Liver (tissue), 9 donors: ENCODE data around the gene SPACA9. TPM values are rescaled to one million over a fixed set of nuclear protein-coding genes. Genes with fewer than 3 reads are reported as not detected.

Experiments
- DNase-seq: peaks from one replicate; pipeline ENCODE4 v3.0.0-alpha.2; 2017; ENCODE audit warnings: low spot score
- H3K27ac ChIP-seq, 2 donors: one replicate each; pipeline ENCODE4 v1.7.0; 2013; ENCODE audit warnings: inconsistent platforms in 2 of 2, low read length in 2 of 2, control low read depth in 1 of 2, low read depth in 1 of 2, mild to moderate bottlenecking in 1 of 2
- H3K27me3 ChIP-seq, 4 donors: one replicate each; pipeline versions ENCODE4 v1.6.1 to v1.7.0; 2013; ENCODE audit warnings: low read length in 3 of 4, inconsistent platforms in 1 of 4, mild to moderate bottlenecking in 1 of 4, moderate library complexity in 1 of 4; ENCODE audit not compliant: control insufficient read depth in 4 of 4, insufficient read depth in 4 of 4
- H3K36me3 ChIP-seq, 4 donors: one replicate each; pipeline versions ENCODE4 v1.6.1 to v1.7.0; 2013; ENCODE audit warnings: low read length in 3 of 4, mild to moderate bottlenecking in 3 of 4, low read depth in 1 of 4, moderate library complexity in 1 of 4; ENCODE audit not compliant: control insufficient read depth in 4 of 4, insufficient read depth in 3 of 4
- H3K4me1 ChIP-seq, 4 donors: one replicate each; pipeline versions ENCODE4 v1.6.1 to v1.7.0; 2013; ENCODE audit warnings: low read length in 3 of 4, mild to moderate bottlenecking in 3 of 4, moderate library complexity in 1 of 4; ENCODE audit not compliant: control insufficient read depth in 4 of 4, insufficient read depth in 4 of 4
- H3K4me3 ChIP-seq, 3 donors: one replicate each; pipeline versions ENCODE4 v1.6.1 to v1.7.0; 2013; ENCODE audit warnings: low read length in 3 of 3, control low read depth in 1 of 3, low read depth in 1 of 3, mild to moderate bottlenecking in 1 of 3
- H3K9ac ChIP-seq, 2 donors: one replicate each; pipeline ENCODE4 v1.7.0; 2013; ENCODE audit warnings: low read length in 2 of 2, mild to moderate bottlenecking in 2 of 2, moderate library complexity in 2 of 2, control low read depth in 1 of 2, low read depth in 1 of 2
- H3K9me3 ChIP-seq, 4 donors: one replicate each; pipeline versions ENCODE4 v1.6.1 to v1.7.0; 2013; ENCODE audit warnings: low read length in 3 of 4; ENCODE audit not compliant: control insufficient read depth in 4 of 4
- CTCF ChIP-seq: fragments of 150-350 bp; IDR thresholded peaks from 2 replicates; pipeline ENCODE4 v1.5.1; 2017; ENCODE audit warnings: improper control_type of control experiment, low read depth, low read length; ENCODE audit not compliant: missing input control
- EGR1 ChIP-seq, 2 donors: IDR thresholded peaks; 2 replicates each; pipeline ENCODE4 v1.6.1; 2016 to 2018; ENCODE audit warnings: antibody characterized with exemption in 2 of 2, low read depth in 2 of 2
- FOXA1 ChIP-seq: IDR thresholded peaks from 2 replicates; pipeline ENCODE4 v1.6.1; 2016; ENCODE audit warnings: antibody characterized with exemption
- FOXA2 ChIP-seq: IDR thresholded peaks from 2 replicates; pipeline ENCODE4 v1.6.1; 2016; ENCODE audit warnings: antibody characterized with exemption
- GABPA ChIP-seq, 2 donors: IDR thresholded peaks in 1 of 2; conservative IDR thresholded peaks in 1 of 2; 2 replicates each; pipeline ENCODE4 v1.6.1; 2016; ENCODE audit warnings: antibody characterized with exemption in 2 of 2, mild to moderate bottlenecking in 1 of 2, moderate library complexity in 1 of 2
- HNF4A ChIP-seq, 2 donors: conservative IDR thresholded peaks; 2 replicates each; pipeline ENCODE4 v1.6.1; 2016; ENCODE audit warnings: antibody characterized with exemption in 2 of 2, mild to moderate bottlenecking in 2 of 2
- HNF4G ChIP-seq: IDR thresholded peaks from 2 replicates; pipeline ENCODE4 v1.6.1; 2016; ENCODE audit warnings: antibody characterized with exemption
- JUND ChIP-seq, 2 donors: IDR thresholded peaks; 2 replicates each; pipeline ENCODE4 v1.6.1; 2016; ENCODE audit warnings: antibody characterized with exemption in 2 of 2
- MAX ChIP-seq: IDR thresholded peaks from 2 replicates; pipeline ENCODE4 v1.6.1; 2016; ENCODE audit warnings: antibody characterized with exemption
- NR2F2 ChIP-seq: IDR thresholded peaks from 2 replicates; pipeline ENCODE4 v1.6.1; 2016; ENCODE audit warnings: antibody characterized with exemption
- RAD21 ChIP-seq, 2 donors: IDR thresholded peaks; 2 replicates each; pipeline ENCODE4 v1.6.1; 2016; ENCODE audit warnings: antibody characterized with exemption in 2 of 2, mild to moderate bottlenecking in 2 of 2
- REST ChIP-seq: IDR thresholded peaks from 2 replicates; pipeline ENCODE4 v1.6.1; 2016; ENCODE audit warnings: antibody characterized with exemption, mild to moderate bottlenecking
- RXRA ChIP-seq, 2 donors: IDR thresholded peaks; 2 replicates each; pipeline ENCODE4 v1.6.1; 2017 to 2018; ENCODE audit warnings: antibody characterized with exemption in 2 of 2, mild to moderate bottlenecking in 1 of 2
- SP1 ChIP-seq: IDR thresholded peaks from 2 replicates; pipeline ENCODE4 v1.6.1; 2018; ENCODE audit warnings: antibody characterized with exemption, mild to moderate bottlenecking
- TAF1 ChIP-seq: conservative IDR thresholded peaks from 2 replicates; pipeline ENCODE4 v1.6.1; 2016; ENCODE audit warnings: antibody characterized with exemption, mild to moderate bottlenecking
- YY1 ChIP-seq: IDR thresholded peaks from 2 replicates; pipeline ENCODE4 v1.6.1; 2016; ENCODE audit warnings: antibody characterized with exemption, mild to moderate bottlenecking
- ZBTB33 ChIP-seq: IDR thresholded peaks from 2 replicates; pipeline ENCODE4 v1.6.1; 2016; ENCODE audit warnings: antibody characterized with exemption
- WGBS: extraction: QIAGEN DNeasy Blood & Tissue Kit; methylation state at CpG from one replicate; pipeline ENCODE4 v1.1.7; 2013; 5-methylcytosine and 5-hydroxymethylcytosine counted together
- polyA plus RNA-seq, 2 donors: library from polyadenylated mRNA; stranded (reverse) in 1 of 2; unstranded in 1 of 2; fragments of 200-250 nt in 1 of 2; fragments of >200 nt in 1 of 2; fragmentation: Nextera tagmentation in 1 of 2; extraction: Ambion mirVana in 1 of 2; gene quantifications; one replicate each; pipeline versions ENCODE4 v1.2.1 to v1.2.3, GENCODE V29; 2013 to 2015
- total RNA-seq, 2 donors: library from RNA; depleted of rRNA; stranded (reverse); fragments of >200 nt; gene quantifications; one replicate each; pipeline ENCODE4 v1.2.3, GENCODE V29; 2014
- TF ChIP-seq, protein P1 (sequence below): IDR thresholded peaks from 2 replicates; pipeline ENCODE4 v1.6.1; 2016; ENCODE audit warnings: antibody characterized with exemption
- donor health status: healthy.
- donor health status: healthy.
- donor health status: healthy.
- donor health status: healthy.
- donor health status: healthy.

SPACA9 gene
- total and polyA plus RNA-seq, 4 donors = 0.67 to 1.3 (median 0.98) TPM

GRCh38 chr9:132892400-132892799, 13.7 kb downstream of the SPACA9 start:
- 83% methylated on average over 9 of the region's 9 CpGs for WGBS
- no peaks in the 10 kb centered on the region for H3K4me1 ChIP-seq

DNA sequence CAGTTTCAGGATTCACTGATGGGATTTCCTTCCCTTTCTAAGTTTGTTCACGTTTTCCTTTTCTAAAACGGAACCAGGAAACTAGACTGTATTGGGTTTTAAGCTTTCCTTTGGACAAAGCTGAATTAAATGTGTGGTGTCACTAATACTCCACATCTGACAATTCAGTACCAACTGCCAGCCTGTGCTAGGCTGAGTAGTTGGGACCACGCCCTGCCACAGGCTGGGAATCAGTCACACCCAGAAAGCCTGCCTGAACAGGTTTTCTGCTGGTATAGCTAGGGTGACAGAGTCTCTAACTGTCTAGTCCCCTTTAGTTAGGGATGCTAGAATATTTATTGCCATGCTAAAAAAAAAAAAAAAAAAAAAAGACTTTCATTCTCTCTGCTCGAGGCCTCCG, 15.6 kb downstream of the SPACA9 start:
- H3K27ac ChIP-seq = no peak overlapping the region
- H3K9me3 ChIP-seq = no peaks in the 10 kb centered on the region
- peak; percentile 63 for DNase-seq
- no peaks in the 10 kb centered on the region for H3K4me1 ChIP-seq
- peaks cover 9 to 66% (median 32%) of the 10 kb centered on the region in 4 donors for H3K36me3 ChIP-seq
- no peak overlapping the region for H3K4me3 ChIP-seq
- 85% methylated on average over 5 of the region's 5 CpGs for WGBS
- H3K27me3 ChIP-seq = no peaks in the 10 kb centered on the region
- TF ChIP-seq SP1 (no peak), FOXA2 (no peak), JUND (IDR thresholded peaks at IDR 0.05) (no peak), REST (no peak), MAX (no peak), ZBTB33 (no peak), HNF4G (no peak), TAF1 (no peak), YY1 (no peak), FOXA1 (no peak), HNF4A (conservative IDR thresholded peaks at IDR 0.05) (no peak), NR2F2 (no peak), CTCF (no peak), GABPA (IDR thresholded peaks at IDR 0.05 in 1 of 2, conservative IDR thresholded peaks at IDR 0.05 in 1 of 2) (no peak), EGR1 (IDR thresholded peaks at IDR 0.05; ENCODE audit: low read depth in 2 of 2) (no peak), RAD21 (IDR thresholded peaks at IDR 0.05) (no peak), RXRA (IDR thresholded peaks at IDR 0.05) (no peak)
- TF ChIP-seq, protein P1, sequence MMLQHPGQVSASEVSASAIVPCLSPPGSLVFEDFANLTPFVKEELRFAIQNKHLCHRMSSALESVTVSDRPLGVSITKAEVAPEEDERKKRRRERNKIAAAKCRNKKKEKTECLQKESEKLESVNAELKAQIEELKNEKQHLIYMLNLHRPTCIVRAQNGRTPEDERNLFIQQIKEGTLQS = no peak
- H3K9ac ChIP-seq = no peak overlapping the region

More at GRCh38 chr9:132892400-132892799, 13.7 kb downstream of the SPACA9 start:
- no peak overlapping the region for H3K4me3 ChIP-seq
- H3K27me3 ChIP-seq = no peaks in the 10 kb centered on the region
- peaks cover 9 to 50% (median 21%) of the 10 kb centered on the region in 4 donors for H3K36me3 ChIP-seq
- no peak overlapping the region for H3K9ac ChIP-seq
- no peak for DNase-seq
- no peak for TF ChIP-seq SP1
- no peak for TF ChIP-seq MAX
- no peak for TF ChIP-seq NR2F2
- TF ChIP-seq HNF4G = no peak
- no peak for TF ChIP-seq JUND (IDR thresholded peaks at IDR 0.05)
- no peak overlapping the region for H3K27ac ChIP-seq
- no peaks in the 10 kb centered on the region for H3K9me3 ChIP-seq
